A673 (cell line): Measurements from ENCODE around the gene MYO1C. TPM values are rescaled to one million over a fixed set of nuclear protein-coding genes. Genes with fewer than 3 reads are reported as not detected.

Experiments
- BruUV-seq: library from RNA; stranded (reverse); fragments of 400-500 nt; replicated peaks from 2 replicates; lab custom pipeline; 2021; lab: Mats Ljungman, UMichigan
- CTCF ChIA-PET: fragments of 300-600 bp; sonication (Branson Sonifier 250); formaldehyde crosslinking; loops from one replicate; lab custom pipeline; 2022; ENCODE audit warnings: antibody characterized with exemption; lab: Charles Lee
- POLR2A ChIA-PET: fragments of 300-600 bp; sonication (Branson Sonifier 250); formaldehyde crosslinking; loops from one replicate; lab custom pipeline; 2022; ENCODE audit warnings: antibody characterized with exemption; ENCODE audit not compliant: low non-redundant PET; lab: Charles Lee
- DNase-seq: peaks from one replicate; pipeline ENCODE4 v3.0.0-alpha.2; 2015; ENCODE audit warnings: low spot score
- H3K27ac ChIP-seq: fragments of 200-600 bp; sonication (generic); 2 replicates; pipeline ENCODE4 v1.5.1; 2016; ENCODE audit warnings: mixed run types, low read depth, mild to moderate bottlenecking, mixed read lengths, antibody characterized with exemption, low read length; ENCODE audit not compliant: poor library complexity, severe bottlenecking
- H3K27me3 ChIP-seq: fragments of 200-600 bp; sonication (generic); replicated peaks from 2 replicates; pipeline ENCODE4 v1.6.1; 2017; ENCODE audit warnings: mixed run types, low read depth, mild to moderate bottlenecking, mixed read lengths, antibody characterized with exemption, low read length; ENCODE audit not compliant: insufficient read depth, poor library complexity
- H3K36me3 ChIP-seq: fragments of 200-600 bp; sonication (generic); 2 replicates; pipeline ENCODE4 v1.6.1; 2016; ENCODE audit warnings: mixed run types, mild to moderate bottlenecking, mixed read lengths, antibody characterized with exemption, low read length; ENCODE audit not compliant: insufficient read depth, poor library complexity, severe bottlenecking
- H3K4me1 ChIP-seq: fragments of 200-600 bp; sonication (generic); 2 replicates; pipeline ENCODE4 v1.6.1; 2017; ENCODE audit warnings: mixed run types, mild to moderate bottlenecking, mixed read lengths, antibody characterized with exemption, low read length; ENCODE audit not compliant: insufficient read depth, poor library complexity, severe bottlenecking
- H3K4me3 ChIP-seq: fragments of 200-600 bp; sonication (generic); 2 replicates; pipeline ENCODE4 v1.5.1; 2016; ENCODE audit warnings: low read depth, mixed run types, mild to moderate bottlenecking, mixed read lengths, low read length; ENCODE audit not compliant: poor library complexity, severe bottlenecking
- H3K9me3 ChIP-seq: fragments of 200-600 bp; sonication (generic); 2 replicates; pipeline ENCODE4 v1.6.1; 2016; ENCODE audit warnings: mixed run types, low read depth, mild to moderate bottlenecking, mixed read lengths, antibody characterized with exemption, low read length; ENCODE audit not compliant: poor library complexity, severe bottlenecking
- EZH2 ChIP-seq: fragments of 200-600 bp; sonication (generic); IDR thresholded peaks from 2 replicates; pipeline ENCODE4 v1.6.1; 2017; ENCODE audit warnings: borderline replicate concordance, low read depth, mild to moderate bottlenecking, mixed read lengths, antibody characterized with exemption, low read length; ENCODE audit not compliant: poor library complexity, severe bottlenecking
- intact Hi-C: fragments of 100-400 bp; cut with micrococcal nuclease; formaldehyde crosslinking; loops from one replicate; pipeline ENCODE4 v1.10.0; 2022; ENCODE audit not compliant: unreplicated experiment
- total RNA-seq: library from RNA; stranded (reverse); gene quantifications from 2 replicates; pipeline ENCODE4 v1.2.3, GENCODE V29; 2021
- TF ChIP-seq, protein P1 (sequence below): fragments of 300-800, 200-600 bp; sonication (generic); conservative IDR thresholded peaks from 2 replicates; pipeline ENCODE4 v1.5.1; 2017; ENCODE audit warnings: low read depth, mild to moderate bottlenecking, antibody characterized with exemption, low read length, moderate library complexity, mixed read lengths

The MYO1C gene
- total RNA-seq, 1 experiment from 2014 or later, result 103 TPM

DNA sequence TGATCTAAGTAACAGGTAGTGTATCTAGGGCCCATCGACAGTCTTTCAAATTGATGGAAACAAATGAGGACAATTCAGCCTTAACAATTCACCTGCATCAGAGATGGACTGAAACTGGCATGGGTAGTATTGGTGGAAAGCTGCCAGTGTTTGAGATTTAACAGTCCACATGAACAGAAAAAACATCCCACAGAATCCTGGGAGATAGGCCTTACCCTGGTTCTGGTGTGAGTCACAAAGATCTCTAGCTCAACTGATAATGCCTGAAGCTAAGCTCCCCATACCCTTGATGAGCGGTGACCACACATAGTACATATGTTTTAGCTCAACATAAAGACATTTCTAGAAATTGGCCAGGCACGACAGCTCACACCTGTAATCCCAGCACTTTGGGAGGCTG, 58.3 kb downstream of the MYO1C start:
- Histone ChIP-seq H3K27ac (no peak overlapping the region), H3K4me3 (no peak overlapping the region), H3K36me3 (peaks cover 55% of the 10 kb centered on the region), H3K4me1 (peaks cover 9% of the 10 kb centered on the region), H3K9me3 (no peaks in the 10 kb centered on the region), H3K27me3 (no peaks in the 10 kb centered on the region)
- no peak for TF ChIP-seq EZH2
- TF ChIP-seq, protein P1, sequence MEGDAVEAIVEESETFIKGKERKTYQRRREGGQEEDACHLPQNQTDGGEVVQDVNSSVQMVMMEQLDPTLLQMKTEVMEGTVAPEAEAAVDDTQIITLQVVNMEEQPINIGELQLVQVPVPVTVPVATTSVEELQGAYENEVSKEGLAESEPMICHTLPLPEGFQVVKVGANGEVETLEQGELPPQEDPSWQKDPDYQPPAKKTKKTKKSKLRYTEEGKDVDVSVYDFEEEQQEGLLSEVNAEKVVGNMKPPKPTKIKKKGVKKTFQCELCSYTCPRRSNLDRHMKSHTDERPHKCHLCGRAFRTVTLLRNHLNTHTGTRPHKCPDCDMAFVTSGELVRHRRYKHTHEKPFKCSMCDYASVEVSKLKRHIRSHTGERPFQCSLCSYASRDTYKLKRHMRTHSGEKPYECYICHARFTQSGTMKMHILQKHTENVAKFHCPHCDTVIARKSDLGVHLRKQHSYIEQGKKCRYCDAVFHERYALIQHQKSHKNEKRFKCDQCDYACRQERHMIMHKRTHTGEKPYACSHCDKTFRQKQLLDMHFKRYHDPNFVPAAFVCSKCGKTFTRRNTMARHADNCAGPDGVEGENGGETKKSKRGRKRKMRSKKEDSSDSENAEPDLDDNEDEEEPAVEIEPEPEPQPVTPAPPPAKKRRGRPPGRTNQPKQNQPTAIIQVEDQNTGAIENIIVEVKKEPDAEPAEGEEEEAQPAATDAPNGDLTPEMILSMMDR, result no peak
- CTCF ChIA-PET, result no interaction called here
- no TSS peak for BruUV-seq
- POLR2A ChIA-PET, result interaction anchor here (0.7 kb wide), 1 partner anchor 34 kb away, joined by 14 read pairs; the partner anchor contains the start of gene YWHAE
- DNase-seq, result no peak
- intact Hi-C loops, result no loop called here

DNA sequence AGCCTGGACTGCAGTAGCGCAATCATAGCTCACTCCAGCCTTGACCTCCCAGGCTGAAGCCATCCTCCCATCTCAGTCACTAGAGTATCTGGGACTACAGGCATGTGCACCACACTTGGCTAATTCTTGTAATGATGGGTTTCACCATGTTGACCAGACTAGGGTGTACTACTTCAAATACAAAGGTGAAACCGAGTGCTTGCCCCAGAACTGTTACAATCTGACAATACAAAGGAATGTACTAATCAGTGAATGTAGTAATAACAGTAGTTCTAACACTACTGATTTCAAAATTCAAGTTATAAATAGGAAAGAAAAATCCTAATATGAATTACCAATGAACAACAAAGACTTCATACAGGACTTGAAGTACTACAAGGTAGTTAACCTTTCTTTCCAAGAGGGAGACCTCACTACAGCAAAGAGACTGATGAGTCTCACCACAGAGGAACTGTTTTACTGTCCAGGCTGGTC, 60.8 kb downstream of the MYO1C start:
- Histone ChIP-seq H3K4me3 (no peak overlapping the region), H3K36me3 (peaks cover 48% of the 10 kb centered on the region), H3K4me1 (peaks cover 9% of the 10 kb centered on the region), H3K27me3 (no peaks in the 10 kb centered on the region), H3K9me3 (no peaks in the 10 kb centered on the region), H3K27ac (no peak overlapping the region)
- no peak for DNase-seq
- BruUV-seq, result no TSS peak
- ChIA-PET POLR2A (no interaction called here), CTCF (no interaction called here)
- TF ChIP-seq EZH2, result no peak
- TF ChIP-seq, protein P1, result no peak
- intact Hi-C loops, result no loop called here

DNA sequence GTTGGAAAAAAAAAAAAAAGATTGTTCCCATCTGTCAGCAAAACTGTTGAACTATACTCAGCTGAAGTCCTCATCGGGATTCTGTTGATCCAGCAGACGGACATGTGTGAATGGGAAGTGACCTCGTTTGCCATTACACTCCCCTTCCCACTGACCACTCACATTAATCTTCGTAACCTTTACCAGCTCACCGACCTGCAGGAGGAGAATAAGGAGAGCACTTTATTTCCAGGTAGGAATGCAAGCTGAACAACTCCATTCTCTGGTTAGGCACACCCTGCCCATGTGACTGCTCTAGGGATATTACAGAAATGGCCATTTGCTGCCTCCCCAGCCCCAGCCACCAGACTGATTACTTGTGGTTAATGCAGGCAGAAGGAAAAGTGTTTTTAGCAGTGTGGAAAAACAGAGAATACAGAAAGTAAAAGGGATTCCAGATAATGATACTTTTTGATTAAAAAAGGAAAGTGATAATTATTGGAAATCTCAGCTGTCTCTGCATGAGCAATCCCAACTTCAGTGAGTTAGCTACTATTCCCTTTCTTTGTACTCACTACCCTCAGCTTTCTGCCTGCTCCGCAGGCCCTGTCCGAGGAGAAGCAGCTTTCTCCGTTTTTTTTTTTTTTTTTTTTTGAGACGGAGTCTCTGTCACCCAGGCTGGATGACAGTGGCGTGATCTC, 68.9 kb downstream of the MYO1C start:
- intact Hi-C loops, result no loop called here
- Histone ChIP-seq H3K9me3 (no peaks in the 10 kb centered on the region), H3K36me3 (peaks cover 47% of the 10 kb centered on the region), H3K27me3 (no peaks in the 10 kb centered on the region), H3K4me3 (no peak overlapping the region), H3K27ac (peak overlapping the region; percentile 37), H3K4me1 (peaks cover 8% of the 10 kb centered on the region)
- ChIA-PET CTCF (no interaction called here), POLR2A (no interaction called here)
- TF ChIP-seq, protein P1, result no peak
- no peak for TF ChIP-seq EZH2
- no TSS peak for BruUV-seq
- no peak for DNase-seq
